GM08714 (cell line): ENCODE measurements around the gene HPSE2.
"Not testable (repeated sequence)": the region's sequence is repeated elsewhere in the genome, so short reads cannot be mapped to it uniquely, and the experiment has no call there.

Source experiments
- H3K4me3 ChIP-seq: fragments of 200-500 bp; sonication (Bioruptor generic); 2 replicates; pipeline ENCODE4 v1.5.1; 2014; ENCODE audit warnings: mild to moderate bottlenecking, low read length, inconsistent platforms
- ZNF274 ChIP-seq: IDR thresholded peaks from 2 replicates; pipeline ENCODE4 v1.6.1; 2012; ENCODE audit warnings: mild to moderate bottlenecking, low read depth, low read length

Gene HPSE2

DNA sequence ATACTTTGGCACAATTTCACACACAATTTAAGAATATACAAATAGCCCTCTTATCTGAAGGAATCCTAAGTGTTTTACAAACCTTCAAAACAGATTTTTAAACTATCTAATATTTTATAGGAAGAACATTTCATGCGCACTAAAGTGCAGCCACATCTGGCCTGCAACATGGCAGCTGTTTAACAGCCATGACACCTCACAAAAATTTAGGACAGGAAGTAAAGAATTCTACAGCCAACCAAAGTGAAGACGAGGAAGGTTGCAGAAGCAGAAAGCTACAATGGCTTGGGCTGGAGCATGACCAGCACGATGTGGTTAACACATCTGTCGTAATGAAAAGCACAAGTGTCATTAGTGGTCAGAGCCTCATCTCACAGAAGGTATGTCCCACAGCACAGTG lies 238.1 kb downstream of the HPSE2 start:
- no peak for TF ChIP-seq ZNF274
- no peak overlapping the region for H3K4me3 ChIP-seq

DNA sequence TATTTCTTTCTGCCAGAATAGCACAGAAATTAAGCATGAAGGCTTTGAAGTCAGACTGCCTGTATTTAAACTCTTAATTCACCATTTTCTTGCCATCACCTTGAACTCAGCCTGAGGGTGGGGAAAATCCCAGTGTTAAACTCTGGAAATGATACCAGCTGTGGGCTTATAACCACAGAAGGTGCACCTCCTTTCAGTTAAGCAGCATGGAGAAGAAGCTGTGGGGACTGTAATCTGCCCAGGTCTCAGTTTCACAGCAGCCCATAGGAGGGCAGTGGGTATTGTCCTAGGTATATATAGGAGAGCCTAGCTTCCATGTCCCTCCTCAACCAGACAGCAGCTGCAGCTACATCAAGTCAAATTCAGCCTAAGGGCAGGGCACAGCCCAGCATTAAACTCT lies 241.6 kb downstream of the HPSE2 start:
- TF ChIP-seq ZNF274 = no peak
- H3K4me3 ChIP-seq = no peak overlapping the region

DNA sequence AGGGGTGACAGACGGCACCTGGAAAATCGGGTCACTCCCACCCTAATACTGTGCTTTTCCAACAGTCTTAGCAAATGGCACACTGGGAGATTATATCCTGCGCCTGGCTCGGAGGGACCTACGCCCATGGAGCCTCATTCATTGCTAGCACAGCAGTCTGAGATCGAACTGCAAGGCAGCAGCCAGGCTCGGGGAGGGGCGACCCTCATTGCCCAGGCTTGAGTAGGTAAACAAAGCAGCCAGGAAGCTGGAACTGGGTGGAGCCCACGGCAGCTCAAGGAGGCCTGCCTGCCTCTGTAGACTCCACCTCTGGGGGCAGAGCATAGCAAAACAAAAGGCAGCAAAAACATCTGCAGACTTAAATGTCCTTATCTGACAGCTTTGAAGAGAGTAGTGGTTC lies 251.9 kb downstream of the HPSE2 start:
- H3K4me3 ChIP-seq = not testable (repeated sequence)

DNA sequence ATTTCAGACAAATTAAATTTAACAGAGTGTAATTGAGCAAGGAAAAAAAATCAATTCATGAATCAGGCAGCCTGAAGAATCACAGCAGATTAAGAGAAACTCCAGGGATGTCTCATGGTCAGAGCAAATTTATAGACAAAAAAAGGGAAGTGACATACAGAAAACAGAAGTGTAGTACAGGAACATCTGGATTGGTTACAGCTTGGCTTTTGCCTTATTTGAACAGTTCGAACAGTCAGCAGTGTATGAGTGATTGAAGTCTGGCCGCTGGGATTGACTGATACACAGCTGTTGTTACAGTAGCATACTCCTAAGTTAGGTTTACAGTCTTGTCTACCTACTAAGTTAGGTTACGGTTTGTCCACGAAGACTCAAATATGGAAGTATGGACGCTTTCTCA lies 255.3 kb downstream of the HPSE2 start:
- no peak overlapping the region for H3K4me3 ChIP-seq
- TF ChIP-seq ZNF274 = no peak

DNA sequence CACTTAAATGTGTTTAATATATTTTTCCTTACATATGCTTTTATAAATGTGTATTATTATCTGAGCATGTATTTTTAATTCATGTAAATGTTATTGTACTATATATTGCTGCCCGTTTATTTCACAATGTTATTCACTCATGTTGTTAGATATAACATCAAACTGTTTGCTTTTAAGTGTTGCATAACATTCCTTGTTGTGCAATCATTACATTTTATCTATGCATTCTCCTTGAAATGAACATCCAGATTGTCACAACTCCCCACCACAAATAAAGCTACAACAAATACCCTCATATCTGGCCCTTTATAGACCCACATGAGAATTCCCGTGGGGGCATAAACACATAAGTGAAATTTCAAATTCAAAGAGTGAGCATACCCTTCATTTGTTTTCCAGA lies 264.2 kb downstream of the HPSE2 start:
- H3K4me3 ChIP-seq = no peak overlapping the region
- TF ChIP-seq ZNF274 = no peak

DNA sequence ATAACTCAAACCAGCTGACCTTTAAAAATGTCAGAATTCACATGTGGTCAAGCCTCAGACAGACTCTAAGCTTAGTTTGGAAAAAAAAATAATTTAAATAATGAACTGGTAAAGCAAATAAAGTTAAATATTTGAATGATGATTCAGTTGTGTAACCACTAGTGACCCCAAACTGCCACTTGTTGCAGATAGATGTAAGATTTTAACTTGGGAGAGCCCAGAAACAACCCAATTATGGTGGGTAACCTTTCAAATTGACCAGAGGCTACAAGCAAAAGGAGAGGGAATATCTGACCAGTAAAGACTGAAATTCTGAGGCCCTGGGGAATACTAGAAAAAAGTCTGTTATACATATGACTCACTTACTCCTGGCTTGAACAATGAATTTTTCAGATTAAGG lies 268.1 kb downstream of the HPSE2 start:
- no peak overlapping the region for H3K4me3 ChIP-seq
- no peak for TF ChIP-seq ZNF274

DNA sequence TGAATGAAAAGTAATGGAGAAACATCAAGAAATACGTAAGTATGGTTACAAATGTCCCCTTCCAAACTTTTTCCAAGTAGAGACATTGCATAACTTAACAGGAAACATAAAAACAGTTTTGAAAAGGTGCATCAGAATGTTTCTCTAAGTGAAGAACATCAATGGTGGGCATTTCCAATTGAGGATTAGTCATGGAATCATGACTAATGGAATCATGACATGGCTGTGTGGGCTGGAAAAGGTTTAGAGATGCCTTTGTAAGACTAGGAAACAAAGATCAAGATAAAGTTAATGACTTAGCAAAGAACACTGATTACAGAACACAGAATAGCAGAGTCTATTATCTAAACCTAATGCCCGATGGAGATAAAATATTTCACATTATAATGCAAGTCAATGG lies 272.0 kb downstream of the HPSE2 start:
- no peak overlapping the region for H3K4me3 ChIP-seq
- no peak for TF ChIP-seq ZNF274

DNA sequence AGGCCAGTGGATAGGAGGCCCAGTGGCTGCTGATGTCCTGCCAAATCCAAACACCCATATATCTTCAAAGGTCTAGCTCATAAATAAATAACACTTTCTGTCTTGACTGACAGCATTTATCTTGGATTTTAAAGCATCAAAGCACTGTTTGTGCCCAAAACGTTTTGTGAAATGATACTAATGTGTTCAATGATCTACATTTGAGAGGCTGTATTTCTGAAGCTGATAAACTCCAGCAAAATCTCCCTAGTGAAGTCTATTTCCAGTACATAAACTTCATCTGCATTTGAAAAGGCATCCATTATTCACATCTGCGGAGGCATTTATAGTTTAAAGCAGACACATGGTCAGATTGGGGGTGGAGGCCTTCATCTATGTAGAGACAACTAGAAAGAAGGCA lies 276.3 kb downstream of the HPSE2 start:
- no peak for TF ChIP-seq ZNF274
- H3K4me3 ChIP-seq = no peak overlapping the region

DNA sequence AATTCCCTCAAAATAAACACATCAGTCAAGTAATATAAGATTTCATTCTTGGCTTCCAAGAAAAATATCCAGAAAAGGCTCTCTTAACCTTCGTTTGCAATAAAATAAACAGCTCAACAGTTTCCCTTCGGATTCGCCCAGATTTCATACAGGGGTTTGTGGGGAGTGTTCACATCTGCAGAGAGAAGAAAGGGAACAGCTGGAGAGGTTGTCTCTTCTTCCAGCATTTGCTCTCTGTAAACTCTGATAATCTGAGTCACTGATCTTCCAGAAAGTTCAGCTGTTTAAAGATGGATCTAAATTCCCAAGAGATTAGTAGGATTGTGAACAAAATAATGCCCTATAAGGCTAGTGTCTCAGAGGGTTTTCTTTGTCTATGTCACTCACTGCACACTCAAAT lies 277.9 kb downstream of the HPSE2 start:
- TF ChIP-seq ZNF274 = no peak

DNA sequence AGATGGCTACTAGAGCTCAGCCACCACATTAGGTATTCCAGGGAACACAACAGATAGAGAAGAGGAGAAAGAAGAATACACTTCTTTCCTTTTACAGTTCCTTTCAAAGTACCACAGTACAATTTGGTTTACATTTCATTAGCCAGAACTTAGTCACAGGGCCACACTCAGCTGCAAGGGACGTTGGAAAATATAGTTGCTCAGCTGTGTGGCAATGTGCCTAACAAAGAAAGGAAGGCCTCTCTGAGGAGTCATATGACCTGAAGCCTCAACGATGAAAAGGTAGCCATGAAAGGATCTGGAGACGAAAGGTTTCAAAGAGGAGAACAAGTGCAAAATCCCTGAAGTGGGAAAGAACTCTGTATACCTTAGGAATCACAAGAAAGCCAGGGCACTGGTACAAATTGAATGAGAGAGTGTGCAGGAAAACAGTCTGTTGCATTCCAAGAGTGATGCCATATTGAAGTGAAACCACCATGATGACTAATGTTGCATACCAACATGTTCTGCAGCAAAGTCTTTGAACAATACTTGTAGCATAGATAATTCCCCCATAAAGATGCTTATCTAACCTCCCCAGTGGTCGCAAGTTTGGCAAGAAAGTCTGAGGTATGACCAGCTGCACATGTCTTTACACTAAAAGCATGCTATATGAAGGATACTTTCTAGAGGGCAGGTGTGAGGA lies 278.9 kb downstream of the HPSE2 start:
- H3K4me3 ChIP-seq = no peak overlapping the region
- TF ChIP-seq ZNF274 = no peak

More for the DNA sequence above, 277.9 kb downstream of the HPSE2 start:
- H3K4me3 ChIP-seq = no peak overlapping the region

DNA sequence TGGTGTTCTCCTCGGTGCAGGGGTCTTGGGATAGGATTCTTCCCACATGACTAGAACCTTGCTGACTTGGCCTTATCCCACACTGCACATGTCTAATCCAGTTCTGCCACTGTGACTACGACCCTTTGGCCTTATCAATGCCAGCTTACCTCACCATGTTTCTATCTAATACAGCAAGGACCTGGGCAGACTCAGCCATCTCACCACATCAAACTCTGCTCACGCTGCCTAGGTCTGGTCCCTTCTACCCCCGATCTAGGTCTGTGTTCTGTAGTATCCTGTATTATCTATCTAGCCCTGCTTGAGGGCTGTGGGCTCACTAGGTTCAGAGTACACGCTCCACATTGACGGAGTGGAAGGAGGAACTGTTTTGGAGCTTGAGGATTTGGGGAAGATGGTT lies 282.4 kb downstream of the HPSE2 start:
- no peak for TF ChIP-seq ZNF274
- no peak overlapping the region for H3K4me3 ChIP-seq

DNA sequence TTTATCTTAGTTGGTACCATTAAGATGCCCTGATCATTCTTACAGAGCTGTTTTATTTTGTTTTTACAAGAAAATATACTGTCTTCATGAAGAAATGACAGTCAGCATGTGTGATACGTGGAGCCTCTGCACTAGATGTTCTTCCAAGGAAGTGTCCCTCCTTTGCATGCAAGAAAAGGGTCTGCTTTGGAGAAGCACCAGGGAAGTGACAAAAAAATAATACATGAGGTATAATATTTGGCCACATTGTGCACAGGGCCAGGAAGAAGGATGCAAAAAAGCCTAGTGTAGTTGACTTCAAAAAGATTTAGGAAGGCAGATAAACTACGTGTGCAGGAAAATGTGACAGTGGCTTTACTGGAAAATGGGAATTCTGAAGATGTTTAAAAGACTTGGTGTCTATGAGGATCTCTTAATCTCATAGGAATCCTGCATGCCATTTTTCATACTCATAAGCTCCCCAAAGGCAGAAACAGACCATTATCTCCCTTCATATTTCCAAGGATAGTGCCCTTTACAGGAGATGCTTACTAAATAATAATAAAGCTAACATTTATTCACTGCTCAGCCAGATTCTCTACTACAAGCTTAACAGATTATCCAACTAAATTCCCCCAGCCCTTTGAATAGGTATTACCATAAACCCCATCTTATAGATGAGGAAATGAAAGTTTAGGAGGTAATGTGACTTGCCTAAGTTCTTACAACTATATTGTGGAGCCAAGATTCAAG lies 284.2 kb downstream of the HPSE2 start:
- TF ChIP-seq ZNF274 = no peak
- H3K4me3 ChIP-seq = no peak overlapping the region

DNA sequence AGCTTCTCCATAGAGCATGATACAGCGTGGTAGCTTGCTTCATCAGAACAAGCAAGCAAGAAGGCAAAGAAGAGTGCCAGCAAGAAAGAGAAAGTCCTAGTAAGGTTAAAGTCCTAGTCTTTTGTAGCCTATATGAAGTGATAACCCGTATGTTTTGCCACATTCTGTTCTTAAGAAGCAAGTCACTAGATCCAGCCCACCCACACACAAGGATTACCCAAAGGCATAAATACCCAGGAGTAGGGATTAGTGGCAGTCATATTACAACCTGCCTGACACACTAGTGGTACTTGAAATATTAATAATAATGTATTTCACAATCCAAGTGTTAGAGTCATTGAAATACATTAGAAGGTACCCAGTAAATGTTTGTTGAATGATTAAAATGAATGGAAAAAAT lies 285.5 kb downstream of the HPSE2 start:
- no peak for TF ChIP-seq ZNF274
- H3K4me3 ChIP-seq = no peak overlapping the region

DNA sequence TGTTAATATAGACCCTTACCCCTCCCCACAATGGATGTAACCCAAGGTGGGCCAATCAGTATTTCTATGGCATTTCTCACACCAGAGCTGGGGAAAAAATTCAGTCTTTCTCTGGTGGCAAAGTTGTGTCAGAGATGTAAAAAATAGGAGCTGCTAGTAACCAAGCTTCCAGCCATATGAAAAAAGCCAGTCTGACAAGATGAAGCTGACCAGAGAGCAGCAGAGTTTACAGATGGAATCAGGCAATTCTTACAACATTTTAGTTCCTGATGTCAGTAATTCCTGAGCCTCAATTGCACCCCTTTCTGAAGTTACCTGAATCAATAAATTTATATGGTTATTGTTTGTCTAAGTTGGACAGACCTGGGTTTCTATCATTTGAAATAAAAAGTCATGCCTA lies 286.3 kb downstream of the HPSE2 start:
- H3K4me3 ChIP-seq = no peak overlapping the region
- no peak for TF ChIP-seq ZNF274

DNA sequence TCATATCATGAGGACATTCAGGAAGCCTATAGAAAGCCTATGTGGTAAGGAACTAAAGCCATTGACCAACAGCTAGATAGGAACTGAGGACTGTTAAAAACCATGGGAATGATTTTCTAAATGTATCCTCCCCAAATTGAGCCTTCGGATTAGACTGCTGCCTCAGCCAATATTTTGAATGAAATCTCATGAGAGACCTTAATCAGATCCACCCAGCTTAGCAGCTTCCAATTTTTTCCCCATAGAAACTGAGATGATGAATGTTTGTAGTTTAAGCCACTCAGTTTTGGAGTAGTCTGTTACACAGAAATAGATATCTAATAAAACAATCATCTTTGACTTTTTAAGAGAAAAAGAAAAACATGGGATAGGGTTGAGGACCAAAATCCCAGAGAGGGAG lies 292.0 kb downstream of the HPSE2 start:
- no peak overlapping the region for H3K4me3 ChIP-seq
- TF ChIP-seq ZNF274 = no peak

DNA sequence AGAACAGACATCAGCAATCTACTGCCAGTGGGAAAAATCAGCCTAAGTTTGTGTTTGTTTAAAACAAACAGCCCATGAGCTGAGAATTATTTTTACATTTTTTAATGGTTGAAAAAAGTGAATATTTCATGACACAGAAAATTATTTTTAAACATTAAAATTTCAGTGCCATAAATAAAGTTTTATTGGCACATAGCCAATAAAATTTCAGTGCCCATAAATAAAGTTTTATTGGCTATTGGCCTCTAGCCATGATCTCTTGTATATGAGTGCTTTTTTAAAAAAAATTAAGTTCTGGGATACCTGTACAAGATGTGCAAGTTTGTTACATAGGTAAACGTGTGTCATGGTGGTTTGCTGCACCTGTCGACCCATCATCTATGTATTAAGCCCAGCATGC lies 305.9 kb downstream of the HPSE2 start:
- TF ChIP-seq ZNF274 = no peak
- no peak overlapping the region for H3K4me3 ChIP-seq

DNA sequence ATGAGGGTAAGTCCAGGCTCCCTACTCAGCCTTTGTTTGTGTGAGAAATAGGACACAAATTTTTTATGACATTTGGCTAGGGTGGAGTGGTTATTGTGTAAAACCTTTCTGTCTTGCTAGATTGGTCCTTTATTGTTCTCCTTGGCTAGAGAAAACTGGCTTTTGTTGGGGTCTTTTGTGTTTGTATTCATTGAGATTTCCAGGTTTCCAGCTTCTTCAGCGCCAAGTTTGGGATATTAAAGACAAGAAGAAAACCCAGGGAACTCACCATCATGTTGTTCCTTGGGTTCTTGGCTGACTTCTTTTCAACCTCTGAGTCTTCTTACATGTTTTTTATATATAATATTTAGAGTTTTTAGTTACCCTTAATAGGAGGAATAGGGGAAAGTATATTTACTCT lies 310.0 kb downstream of the HPSE2 start:
- no peak overlapping the region for H3K4me3 ChIP-seq
- no peak for TF ChIP-seq ZNF274
